DMS53 treated with DMSO at 0.1 percent for 48 hours (cell line): ENCODE data around the gene AHNAK2.

Experiments
- DNase-seq: peaks from one replicate; lab custom pipeline; 2025; ENCODE audit not compliant: unreplicated experiment; lab: John Stamatoyannopoulos, UW

AHNAK2 gene

DNA sequence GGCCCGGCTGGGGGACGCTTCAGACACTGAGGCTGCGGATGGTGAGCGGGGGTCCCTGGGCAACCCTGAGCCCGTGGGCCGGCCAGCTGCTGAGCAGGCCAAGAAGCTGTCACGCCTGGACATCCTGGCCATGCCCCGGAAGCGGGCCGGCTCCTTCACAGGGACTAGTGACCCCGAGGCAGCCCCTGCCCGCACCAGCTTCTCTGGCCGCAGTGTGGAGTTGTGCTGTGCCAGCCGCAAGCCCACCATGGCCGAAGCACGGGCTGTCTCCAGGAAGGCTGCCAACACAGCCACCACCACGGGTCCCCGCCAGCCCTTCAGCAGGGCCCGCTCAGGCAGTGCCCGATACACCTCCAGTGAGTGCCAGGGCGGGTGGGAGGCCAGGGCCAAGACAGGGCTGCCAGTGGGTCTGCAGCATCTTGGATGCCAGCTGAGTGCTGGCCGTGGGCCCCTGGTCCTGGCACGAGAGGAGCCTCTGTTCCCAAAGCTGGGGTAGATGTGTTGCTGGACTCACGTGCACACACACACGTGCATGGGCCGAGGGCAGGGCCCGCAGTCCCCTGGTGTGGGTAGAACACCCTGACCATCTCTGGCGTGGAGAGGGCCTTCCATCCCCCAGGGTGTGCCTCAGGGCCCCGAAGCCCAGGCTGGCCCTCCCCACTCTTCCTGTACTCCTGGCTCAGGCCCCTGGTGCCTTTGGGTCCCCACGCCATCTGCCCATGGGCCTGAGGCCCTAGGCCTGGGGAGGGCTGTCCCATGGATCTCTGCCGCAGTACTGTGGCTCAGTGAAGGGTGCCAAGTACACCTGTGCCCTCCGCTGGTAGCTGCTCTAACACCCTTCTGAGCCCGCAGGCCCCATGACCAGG lies 90.3 kb downstream of the AHNAK2 start:
- no peak for DNase-seq
